Dendritic cell treated with granulocyte-macrophage colony-stimulating factor and Interleukin-4, amounts not matched to agents 40 ng/mL and 50 ng/mL, for 4 days (primary cell): Measurements from ENCODE around the gene TJP1.
"Not testable (repeated sequence)": the region's sequence is repeated elsewhere in the genome, so short reads cannot be mapped to it uniquely, and the experiment has no call there.

Experiments
- H3K27ac Mint-ChIP-seq: one replicate; pipeline ENCODE4 v1.8.0; 2022; ENCODE audit warnings: mild to moderate bottlenecking, mixed read lengths
- H3K27me3 Mint-ChIP-seq: one replicate; pipeline ENCODE4 v1.8.0; 2022; ENCODE audit warnings: mild to moderate bottlenecking, mixed read lengths
- H3K36me3 Mint-ChIP-seq: one replicate; pipeline ENCODE4 v1.8.0; 2022; ENCODE audit warnings: low read depth, mixed read lengths
- H3K4me1 Mint-ChIP-seq: one replicate; pipeline ENCODE4 v1.8.0; 2022; ENCODE audit warnings: low read depth, mixed read lengths
- H3K4me3 Mint-ChIP-seq: one replicate; pipeline ENCODE4 v1.8.0; 2022; ENCODE audit warnings: mild to moderate bottlenecking, moderate library complexity, mixed read lengths
- H3K9me3 Mint-ChIP-seq: one replicate; pipeline ENCODE4 v1.8.0; 2022; ENCODE audit warnings: mixed read lengths
- intact Hi-C: fragments of 100-400 bp; cut with micrococcal nuclease; formaldehyde crosslinking; loops from one replicate; pipeline ENCODE4 v1.15.0; 2022

TJP1 gene

DNA sequence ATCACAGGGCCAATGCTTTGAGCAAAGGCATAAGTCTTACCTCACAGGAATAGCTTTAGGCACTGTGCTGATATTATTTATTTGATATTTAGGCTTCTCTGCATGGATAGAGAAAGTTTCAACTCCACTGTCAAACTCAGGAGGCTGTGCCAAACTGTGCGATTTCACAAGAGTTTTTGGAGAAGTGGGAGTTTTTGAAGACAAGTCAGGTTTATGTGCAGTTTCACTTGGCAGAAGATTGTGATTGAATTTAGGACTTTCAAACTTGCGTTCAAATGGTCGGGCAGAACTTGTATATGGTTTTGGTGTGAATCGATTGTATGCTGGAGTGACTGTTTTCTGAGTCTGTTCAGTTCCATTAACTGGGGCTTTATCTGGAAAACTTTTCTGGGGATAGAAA lies 113.7 kb downstream of the TJP1 start:
- intact Hi-C loops = no loop called here
- Mint-ChIP-seq H3K4me1 (no peaks in the 10 kb centered on the region), H3K36me3 (no peaks in the 10 kb centered on the region), H3K9me3 (no peaks in the 10 kb centered on the region), H3K4me3 (no peak overlapping the region), H3K27me3 (peaks cover 2% of the 10 kb centered on the region), H3K27ac (no peak overlapping the region)

DNA sequence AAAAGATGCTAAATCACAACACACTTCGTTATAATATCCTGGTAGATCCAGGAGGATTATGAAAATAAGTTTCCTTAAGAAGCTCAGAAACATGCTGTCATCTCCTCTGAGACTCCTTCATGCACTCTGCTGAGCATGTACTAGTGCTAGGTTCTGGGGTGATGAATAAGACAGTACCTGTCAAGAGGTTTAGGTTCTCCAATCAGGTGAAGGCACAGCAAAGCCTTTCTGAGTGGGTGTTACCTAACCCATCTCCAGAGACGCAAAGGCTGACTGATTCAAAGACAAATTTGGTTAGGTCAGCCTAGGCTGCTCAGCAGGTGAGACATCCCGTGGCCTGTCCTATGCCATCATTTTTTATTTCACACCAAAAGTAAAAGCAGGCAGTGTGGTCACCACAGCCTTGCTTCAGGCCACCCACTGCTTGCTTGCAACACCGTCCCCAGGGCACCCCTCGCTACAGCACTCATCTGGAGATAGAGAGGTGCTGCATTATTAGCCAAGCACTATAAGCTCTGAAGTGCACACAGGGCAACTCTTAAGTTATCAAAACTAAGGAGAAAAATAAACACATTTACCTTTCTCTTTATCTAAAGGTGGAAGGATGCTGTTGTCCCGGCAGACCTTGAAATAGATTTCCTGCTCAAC lies 117.2 kb downstream of the TJP1 start:
- Mint-ChIP-seq H3K27ac (no peak overlapping the region), H3K27me3 (no peaks in the 10 kb centered on the region), H3K9me3 (no peaks in the 10 kb centered on the region), H3K4me3 (no peak overlapping the region), H3K4me1 (no peaks in the 10 kb centered on the region), H3K36me3 (no peaks in the 10 kb centered on the region)
- intact Hi-C loops = no loop called here

DNA sequence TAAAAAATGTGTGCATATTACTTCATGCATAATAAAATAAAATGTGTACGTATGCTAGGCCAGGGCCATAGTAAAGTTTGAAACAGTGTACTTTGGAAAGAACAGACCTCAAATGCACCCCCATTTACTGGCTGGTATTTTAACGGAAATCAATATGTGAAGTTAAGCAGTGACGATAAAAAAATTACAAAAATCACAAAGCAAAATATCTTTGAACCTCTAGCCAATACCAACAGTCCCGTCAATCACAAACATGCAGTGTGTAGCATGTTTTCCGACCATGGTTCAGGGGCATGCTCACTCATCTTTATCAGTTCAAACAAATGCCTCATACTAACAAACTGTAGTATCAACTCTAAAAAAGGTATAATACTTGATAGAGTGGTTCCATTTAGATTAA lies 121.1 kb downstream of the TJP1 start:
- H3K27me3 Mint-ChIP-seq = no peaks in the 10 kb centered on the region
- no peaks in the 10 kb centered on the region for H3K9me3 Mint-ChIP-seq
- intact Hi-C loops = no loop called here
- H3K4me1 Mint-ChIP-seq = no peaks in the 10 kb centered on the region
- no peaks in the 10 kb centered on the region for H3K36me3 Mint-ChIP-seq
- H3K4me3 Mint-ChIP-seq = no peak overlapping the region
- H3K27ac Mint-ChIP-seq = no peak overlapping the region

DNA sequence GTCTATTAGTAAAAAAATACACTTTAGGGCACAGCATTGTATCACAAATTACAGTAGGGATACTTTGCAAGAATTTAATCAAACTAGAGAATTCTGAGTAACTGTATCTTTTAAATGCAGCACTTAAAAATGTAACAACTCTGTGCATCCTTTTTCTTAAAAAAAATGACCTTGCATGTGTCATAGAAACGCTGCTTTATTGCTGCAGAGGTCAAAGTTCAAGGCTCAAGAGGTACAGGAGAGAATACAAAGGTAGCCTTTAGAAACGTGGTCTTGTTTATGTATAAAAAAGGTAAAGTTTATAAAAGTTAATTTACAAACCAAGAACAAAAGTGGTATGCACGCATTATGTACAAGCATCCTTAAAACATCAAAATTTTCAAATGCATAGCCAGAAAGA lies 122.0 kb downstream of the TJP1 start:
- Mint-ChIP-seq H3K4me1 (no peaks in the 10 kb centered on the region), H3K36me3 (no peaks in the 10 kb centered on the region), H3K27me3 (no peaks in the 10 kb centered on the region), H3K27ac (no peak overlapping the region), H3K4me3 (no peak overlapping the region), H3K9me3 (no peaks in the 10 kb centered on the region)
- intact Hi-C loops = no loop called here

DNA sequence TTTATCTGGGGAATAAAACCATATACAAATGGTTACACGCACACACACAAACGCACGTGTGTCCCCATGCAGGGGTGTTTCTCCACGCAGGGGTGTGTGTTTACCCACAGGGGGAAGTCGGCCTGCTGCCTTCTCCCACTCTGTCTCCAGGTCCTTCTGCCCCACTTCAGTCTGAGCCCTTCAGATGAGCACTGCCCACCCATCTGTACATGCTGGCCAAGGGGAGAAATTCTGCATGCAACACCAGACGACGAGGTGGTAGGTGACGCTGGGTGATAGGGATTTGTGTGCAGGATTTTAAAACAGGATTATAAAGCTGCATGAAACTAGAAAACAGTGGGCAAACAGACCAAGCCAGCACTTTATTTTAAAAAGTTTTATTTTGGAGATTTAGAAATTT lies 122.5 kb downstream of the TJP1 start:
- H3K36me3 Mint-ChIP-seq = no peaks in the 10 kb centered on the region
- no peaks in the 10 kb centered on the region for H3K4me1 Mint-ChIP-seq
- no peak overlapping the region for H3K4me3 Mint-ChIP-seq
- H3K27me3 Mint-ChIP-seq = no peaks in the 10 kb centered on the region
- intact Hi-C loops = no loop called here
- no peak overlapping the region for H3K27ac Mint-ChIP-seq
- no peaks in the 10 kb centered on the region for H3K9me3 Mint-ChIP-seq

DNA sequence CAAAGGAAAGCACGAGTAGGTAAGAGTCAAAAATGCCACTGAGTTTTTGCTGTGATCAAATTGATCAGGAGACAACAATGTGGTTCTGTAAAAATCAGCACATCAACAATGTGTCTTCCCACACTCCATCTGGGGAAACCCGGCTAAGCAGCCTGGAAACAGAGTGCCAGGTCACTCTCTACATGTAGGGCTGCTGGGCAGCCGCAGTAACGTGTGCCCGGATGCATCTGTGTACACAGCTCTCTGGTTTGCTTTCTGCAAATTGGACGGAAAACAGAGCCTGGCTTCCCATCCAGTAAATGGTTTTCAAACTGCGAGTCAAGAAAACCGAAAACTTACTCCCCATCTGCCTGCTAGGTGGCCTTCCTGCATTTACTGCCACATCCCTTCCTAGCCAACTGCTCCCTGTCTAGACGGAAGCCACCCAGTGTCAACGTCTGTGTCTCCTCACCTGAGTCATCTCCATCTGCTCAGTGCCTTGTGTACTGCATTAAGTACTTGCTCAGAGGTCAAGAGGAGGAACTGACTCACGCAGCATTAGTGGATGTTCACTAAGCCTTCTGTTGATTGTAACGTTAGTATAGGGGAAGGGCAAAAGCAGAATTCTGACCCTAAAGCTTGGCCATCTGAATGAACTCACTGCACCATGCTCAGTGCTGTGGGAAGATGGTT lies 124.1 kb downstream of the TJP1 start:
- Mint-ChIP-seq H3K4me3 (no peak overlapping the region), H3K9me3 (no peaks in the 10 kb centered on the region), H3K27ac (no peak overlapping the region), H3K4me1 (no peaks in the 10 kb centered on the region), H3K27me3 (no peaks in the 10 kb centered on the region), H3K36me3 (no peaks in the 10 kb centered on the region)
- intact Hi-C loops = no loop called here

DNA sequence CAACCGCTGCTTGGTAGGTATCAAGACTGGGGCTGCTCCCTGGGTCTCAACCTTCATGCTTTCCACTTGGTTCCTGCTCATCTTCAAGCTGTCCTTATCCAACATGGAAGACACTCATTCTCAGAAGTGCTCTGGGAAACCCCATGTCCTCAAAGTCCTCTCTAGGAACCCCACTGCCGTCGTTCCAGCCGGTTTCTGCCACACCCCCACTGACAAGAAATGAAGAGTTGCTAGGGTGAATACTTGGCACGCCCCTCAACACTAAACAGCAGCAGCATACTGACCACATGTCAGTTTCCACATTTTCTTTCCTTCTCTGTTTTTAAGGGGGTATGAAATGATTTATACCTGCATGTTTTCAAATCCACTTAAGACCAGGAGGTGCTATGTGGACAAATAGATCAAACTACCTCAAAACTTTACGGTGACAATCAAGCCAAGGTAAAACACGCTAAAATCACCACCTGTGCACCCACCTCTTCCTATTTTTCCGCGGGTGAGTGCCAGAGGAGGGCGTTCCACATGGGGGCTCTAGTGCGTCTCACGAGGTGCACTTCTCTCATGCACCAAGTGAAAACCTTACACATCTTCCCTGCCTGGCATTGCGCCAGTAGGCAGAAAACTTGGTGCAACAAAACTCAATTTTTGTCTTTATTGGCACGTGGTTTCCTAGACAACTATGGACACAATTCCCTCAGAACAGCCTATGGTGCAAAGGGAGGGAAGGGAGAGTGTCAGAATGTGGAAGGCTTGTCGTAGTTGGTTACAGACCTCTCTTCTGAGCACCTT lies 125.1 kb downstream of the TJP1 start:
- no peaks in the 10 kb centered on the region for H3K27me3 Mint-ChIP-seq
- H3K36me3 Mint-ChIP-seq = no peaks in the 10 kb centered on the region
- H3K27ac Mint-ChIP-seq = no peak overlapping the region
- H3K4me3 Mint-ChIP-seq = no peak overlapping the region
- no peaks in the 10 kb centered on the region for H3K9me3 Mint-ChIP-seq
- H3K4me1 Mint-ChIP-seq = no peaks in the 10 kb centered on the region
- intact Hi-C loops = no loop called here

DNA sequence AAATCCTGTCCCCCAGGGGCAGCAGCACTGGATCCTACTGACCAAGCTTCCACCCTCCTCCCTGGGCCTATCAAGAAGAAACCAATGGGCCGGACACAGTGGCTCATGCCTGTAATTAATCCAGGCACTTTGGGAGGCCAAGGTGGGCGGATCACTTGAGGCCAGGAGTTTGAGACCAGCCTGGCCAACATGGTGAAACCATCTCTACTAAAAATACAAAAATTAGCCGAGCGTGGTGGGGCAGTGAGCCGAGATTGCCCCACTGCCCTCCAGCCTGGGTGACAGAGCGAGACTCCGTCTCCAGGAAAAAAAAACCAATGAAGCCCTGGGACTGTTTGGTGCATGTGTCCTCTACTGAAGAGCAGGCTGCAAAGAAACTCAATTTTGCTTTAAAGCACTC lies 125.8 kb downstream of the TJP1 start:
- intact Hi-C loops, H3K36me3 Mint-ChIP-seq, H3K27me3 Mint-ChIP-seq, H3K9me3 Mint-ChIP-seq, H3K27ac Mint-ChIP-seq, H3K4me3 Mint-ChIP-seq, H3K4me1 Mint-ChIP-seq: not testable (repeated sequence)

DNA sequence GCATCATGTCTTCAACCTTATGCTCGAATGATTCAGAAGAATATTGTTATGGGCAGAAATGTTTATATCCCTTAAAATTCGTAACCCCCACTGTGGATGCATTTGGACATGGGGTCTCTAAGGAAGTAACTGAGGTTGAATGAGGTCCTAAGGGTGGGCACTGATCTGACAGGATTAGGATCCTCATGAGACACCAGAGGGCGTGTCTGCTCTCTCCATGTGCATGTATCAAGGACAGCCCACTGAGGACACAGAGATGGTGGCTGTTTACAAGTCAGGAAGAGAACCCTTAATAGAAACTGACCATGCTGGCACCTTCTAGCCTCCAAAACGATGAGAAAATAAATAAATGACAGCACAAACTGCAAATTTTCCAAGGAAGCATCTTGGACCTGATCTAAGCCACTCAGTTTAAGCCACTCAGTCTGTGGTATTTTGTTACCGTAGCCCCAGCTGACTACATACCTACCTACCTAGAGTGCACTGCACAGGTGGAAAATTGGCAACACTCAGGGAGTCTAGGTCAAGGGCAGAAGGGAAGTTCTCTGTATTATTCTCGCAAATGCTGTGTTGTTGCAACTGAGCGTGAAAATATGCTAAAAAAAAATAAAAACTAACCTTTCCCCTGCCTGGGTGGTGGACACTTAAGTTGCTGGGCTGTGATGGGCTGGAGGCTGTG lies 126.6 kb downstream of the TJP1 start:
- intact Hi-C loops = no loop called here
- no peaks in the 10 kb centered on the region for H3K27me3 Mint-ChIP-seq
- H3K4me3 Mint-ChIP-seq = no peak overlapping the region
- H3K27ac Mint-ChIP-seq = no peak overlapping the region
- H3K9me3 Mint-ChIP-seq = no peaks in the 10 kb centered on the region
- H3K36me3 Mint-ChIP-seq = no peaks in the 10 kb centered on the region
- no peaks in the 10 kb centered on the region for H3K4me1 Mint-ChIP-seq

DNA sequence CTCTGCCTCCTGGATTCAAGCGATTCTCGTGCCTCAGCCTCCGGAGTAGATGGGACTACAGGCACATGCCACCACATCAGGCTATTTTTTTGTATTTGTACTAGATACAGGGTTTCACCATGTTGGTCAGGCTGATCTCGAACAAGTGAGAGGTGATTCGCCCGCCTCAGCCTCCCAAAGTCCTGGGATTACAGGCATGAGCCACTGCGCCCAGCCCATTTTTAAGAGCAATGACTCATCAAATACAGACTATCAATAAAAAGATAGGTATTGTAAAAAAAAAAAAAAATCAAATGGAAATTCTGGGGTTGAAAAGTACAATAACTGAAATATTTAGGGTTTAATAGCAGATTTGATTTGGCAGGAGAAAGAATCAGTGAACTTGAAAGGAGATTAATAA lies 129.0 kb downstream of the TJP1 start:
- no peaks in the 10 kb centered on the region for H3K4me1 Mint-ChIP-seq
- no peak overlapping the region for H3K4me3 Mint-ChIP-seq
- H3K36me3 Mint-ChIP-seq = no peaks in the 10 kb centered on the region
- H3K27ac Mint-ChIP-seq = no peak overlapping the region
- H3K9me3 Mint-ChIP-seq = no peaks in the 10 kb centered on the region
- H3K27me3 Mint-ChIP-seq = no peaks in the 10 kb centered on the region
- intact Hi-C loops = no loop called here

DNA sequence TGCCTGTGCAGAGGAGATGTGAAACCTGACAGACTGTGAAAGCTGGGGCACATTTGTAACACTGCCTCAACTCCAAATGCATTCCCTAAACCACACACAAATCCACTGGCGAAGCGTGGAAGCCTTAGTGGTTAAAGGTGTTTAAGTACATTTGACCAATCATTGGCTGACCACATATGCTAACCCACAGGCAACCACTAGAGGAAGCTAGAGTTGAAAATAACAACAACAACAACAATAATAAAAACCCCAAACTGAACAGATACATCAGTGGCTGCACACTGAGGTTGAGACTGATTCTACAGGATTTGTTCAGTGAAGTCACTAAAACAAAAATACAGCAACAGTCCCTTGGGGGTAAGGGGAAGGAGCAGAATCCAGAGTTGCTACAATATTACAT lies 129.7 kb downstream of the TJP1 start:
- intact Hi-C loops = no loop called here
- H3K27ac Mint-ChIP-seq = no peak overlapping the region
- H3K4me1 Mint-ChIP-seq = no peaks in the 10 kb centered on the region
- H3K27me3 Mint-ChIP-seq = no peaks in the 10 kb centered on the region
- H3K4me3 Mint-ChIP-seq = no peak overlapping the region
- H3K36me3 Mint-ChIP-seq = no peaks in the 10 kb centered on the region
- no peaks in the 10 kb centered on the region for H3K9me3 Mint-ChIP-seq

DNA sequence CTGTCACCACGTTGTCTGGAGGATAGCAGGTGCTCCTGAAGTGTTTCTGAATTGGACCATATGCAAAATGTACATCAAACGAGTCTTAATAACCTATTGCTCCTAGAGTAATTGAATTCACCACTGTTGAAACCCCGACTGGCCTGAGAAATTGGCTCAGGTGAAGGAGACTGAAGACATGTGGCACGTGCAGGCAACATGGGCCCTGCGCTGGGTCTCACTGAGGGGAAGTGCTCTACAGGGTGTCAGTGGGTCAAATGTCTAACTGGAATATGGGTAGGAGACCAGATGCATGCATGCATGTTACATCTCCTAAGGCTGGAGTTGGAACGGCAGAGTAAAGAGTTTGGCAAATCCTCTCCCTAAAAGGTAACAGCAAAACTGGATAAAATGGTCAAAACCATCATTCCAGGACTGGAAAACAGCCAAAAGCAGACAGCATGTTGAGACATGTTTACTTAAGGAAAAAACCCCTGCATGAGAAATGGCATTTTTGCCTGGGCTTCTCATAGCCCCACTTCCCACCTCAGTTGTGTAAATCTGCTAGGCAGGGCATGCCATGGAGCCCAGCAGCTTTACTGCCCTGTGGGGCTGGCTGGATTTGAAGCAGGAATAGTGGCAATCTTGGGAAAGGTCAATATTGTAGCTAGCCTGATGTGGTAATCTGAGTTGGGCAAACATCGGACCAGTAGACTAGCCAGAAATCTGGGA lies 131.3 kb downstream of the TJP1 start:
- Mint-ChIP-seq H3K4me1 (no peaks in the 10 kb centered on the region), H3K9me3 (no peaks in the 10 kb centered on the region), H3K27me3 (no peaks in the 10 kb centered on the region), H3K27ac (no peak overlapping the region), H3K4me3 (no peak overlapping the region), H3K36me3 (no peaks in the 10 kb centered on the region)
- intact Hi-C loops = no loop called here

DNA sequence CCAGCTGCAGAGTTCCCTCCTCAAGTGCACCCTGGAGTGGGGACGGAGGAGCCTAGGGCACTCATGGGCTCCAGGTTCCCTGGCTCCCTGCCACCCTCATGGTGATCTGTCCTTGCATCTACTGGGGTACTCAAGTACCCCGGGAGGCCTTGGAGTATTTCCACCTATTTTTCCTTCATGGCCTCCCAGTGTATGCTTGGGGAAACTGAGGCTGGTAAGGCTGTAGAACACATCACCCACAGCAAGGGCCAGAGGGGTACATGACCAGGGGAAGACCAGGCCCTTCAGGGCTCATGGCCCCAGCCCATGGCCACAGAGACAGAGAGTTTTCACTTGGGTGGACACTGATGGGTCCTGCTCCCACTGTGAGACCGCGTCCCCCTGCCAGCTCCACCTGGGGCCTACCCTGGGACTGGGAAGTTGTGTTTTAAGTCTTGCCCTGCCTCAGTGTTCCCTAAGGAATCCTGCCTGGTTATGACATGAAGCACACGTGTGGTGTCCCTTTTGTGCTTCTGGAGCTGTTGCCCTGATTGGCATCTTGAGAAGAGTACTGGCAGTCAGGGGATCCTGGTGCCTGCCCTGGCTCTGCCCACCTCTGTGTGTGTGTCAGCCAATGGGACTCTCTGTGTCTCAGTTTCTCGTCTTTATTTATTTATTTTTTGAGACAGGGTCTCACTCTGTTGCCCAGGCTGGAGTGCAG lies 132.8 kb downstream of the TJP1 start:
- no peaks in the 10 kb centered on the region for H3K27me3 Mint-ChIP-seq
- H3K36me3 Mint-ChIP-seq = no peaks in the 10 kb centered on the region
- intact Hi-C loops = no loop called here
- H3K9me3 Mint-ChIP-seq = no peaks in the 10 kb centered on the region
- no peak overlapping the region for H3K27ac Mint-ChIP-seq
- no peak overlapping the region for H3K4me3 Mint-ChIP-seq
- no peaks in the 10 kb centered on the region for H3K4me1 Mint-ChIP-seq
